ENCODE data around the gene TREH.
"Not testable (repeated sequence)": the region's sequence is repeated elsewhere in the genome, so short reads cannot be mapped to it uniquely, and the experiment has no call there.

Gene TREH, protein sequence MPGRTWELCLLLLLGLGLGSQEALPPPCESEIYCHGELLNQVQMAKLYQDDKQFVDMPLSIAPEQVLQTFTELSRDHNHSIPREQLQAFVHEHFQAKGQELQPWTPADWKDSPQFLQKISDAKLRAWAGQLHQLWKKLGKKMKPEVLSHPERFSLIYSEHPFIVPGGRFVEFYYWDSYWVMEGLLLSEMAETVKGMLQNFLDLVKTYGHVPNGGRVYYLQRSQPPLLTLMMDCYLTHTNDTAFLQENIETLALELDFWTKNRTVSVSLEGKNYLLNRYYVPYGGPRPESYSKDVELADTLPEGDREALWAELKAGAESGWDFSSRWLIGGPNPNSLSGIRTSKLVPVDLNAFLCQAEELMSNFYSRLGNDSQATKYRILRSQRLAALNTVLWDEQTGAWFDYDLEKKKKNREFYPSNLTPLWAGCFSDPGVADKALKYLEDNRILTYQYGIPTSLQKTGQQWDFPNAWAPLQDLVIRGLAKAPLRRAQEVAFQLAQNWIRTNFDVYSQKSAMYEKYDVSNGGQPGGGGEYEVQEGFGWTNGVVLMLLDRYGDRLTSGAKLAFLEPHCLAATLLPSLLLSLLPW

DNA sequence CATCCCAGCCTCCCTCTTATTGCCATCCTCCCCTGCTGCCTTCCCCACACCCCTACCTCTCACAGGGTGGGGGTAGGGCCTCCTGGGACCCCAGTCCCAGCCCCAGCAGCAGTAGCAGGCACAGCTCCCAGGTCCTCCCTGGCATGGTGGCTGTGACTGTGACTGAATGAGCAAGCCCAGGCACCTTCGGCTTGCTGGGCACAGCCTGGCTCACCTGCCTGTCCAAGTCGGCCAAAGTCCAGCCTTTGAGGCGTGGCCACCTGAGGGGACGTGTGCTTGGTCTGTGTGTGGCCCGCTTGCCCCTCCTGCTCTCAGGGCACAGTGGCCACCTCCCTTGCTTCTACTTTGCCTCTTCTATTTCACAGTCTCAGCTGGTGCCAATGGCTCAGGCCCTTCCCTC is at the start of gene TREH:
TREH (minus strand) TSS at position 168 of the 400 bp plus-strand sequence; CDS start at position 145, 23 bp downstream.
- DNase-seq: no peak

DNA sequence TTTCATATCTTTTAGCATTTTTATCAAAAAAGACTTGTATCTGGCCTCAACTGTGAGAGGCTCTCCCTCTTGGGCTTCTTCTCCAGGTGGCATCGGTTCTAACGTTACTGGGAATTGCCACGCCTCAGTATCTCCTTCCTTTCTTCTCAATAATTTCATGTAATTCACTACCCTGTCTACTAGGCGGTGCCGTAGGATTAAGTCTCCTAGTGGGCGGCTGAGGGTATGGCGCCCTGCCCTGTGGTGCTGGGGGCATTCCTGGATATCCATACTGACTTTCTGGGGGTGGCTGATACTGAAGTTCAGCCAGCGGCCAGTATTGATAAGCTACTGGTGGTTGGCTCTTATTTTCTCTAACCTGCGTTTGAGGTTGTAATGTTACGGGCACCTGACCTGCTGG is 48.7 kb upstream of the TREH start:
- not testable (repeated sequence) for DNase-seq

DNA sequence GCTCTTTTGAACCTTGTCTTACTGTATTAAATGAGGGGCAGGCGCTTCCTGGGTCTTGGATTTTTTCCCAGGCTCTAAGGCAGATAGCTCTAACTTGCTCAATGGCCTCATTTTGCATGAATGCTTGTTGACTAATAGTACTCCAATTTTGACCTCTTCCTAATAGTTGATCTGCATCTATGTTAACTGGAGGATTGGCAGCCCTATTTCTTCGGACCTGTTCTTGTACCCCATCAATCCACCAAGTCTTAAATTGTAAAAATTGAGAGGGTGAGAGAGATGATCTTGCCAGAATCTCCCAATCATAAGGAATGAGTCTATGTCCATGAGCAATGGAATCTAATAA is 48.2 kb upstream of the TREH start:
- not testable (repeated sequence) for DNase-seq

GRCh38 chr11:118727001-118727720 is 47.7 kb upstream of the TREH start:
- not testable (repeated sequence) for DNase-seq

DNA sequence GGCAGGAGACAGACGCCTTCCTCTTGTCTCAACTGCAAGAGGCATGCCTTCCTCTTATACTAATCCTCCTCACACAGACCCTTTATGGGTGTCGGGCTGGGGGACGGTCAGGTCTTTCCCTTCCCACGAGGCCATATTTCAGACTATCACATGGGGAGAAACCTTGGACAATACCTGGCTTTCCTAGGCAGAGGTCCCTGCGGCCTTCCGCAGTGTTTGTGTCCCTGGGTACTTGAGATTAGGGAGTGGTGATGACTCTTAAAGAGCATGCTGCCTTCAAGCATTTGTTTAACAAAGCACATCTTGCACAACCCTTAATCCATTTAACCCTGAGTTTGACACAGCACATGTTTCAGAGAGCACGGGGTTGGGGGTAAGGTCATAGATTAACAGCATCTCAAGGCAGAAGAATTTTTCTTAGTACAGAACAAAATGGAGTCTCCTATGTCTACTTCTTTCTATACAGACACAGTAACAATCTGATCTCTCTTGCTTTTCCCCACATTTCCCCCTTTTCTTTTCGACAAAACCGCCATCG is 42.1 kb upstream of the TREH start:
- DNase-seq: not testable (repeated sequence)

DNA sequence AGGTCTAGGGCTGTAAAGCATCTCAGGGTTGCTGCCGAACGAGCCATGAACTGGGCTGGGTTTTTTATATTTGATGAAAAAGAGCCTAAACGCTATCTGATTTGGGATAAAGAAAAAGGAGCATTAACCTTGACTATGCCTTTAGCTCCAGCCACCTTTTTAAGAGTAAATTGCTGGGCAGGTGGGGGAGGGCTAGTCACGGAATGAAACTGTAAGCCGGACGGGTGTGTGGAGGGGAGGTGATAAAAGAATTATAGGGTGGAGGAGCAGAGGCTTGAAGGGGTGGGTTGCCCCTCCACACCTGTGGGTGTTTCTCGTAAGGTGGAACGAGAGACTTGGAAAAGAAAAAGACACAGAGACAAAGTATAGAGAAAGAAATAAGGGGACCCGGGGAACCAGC is 41.3 kb upstream of the TREH start:
- DNase-seq: not testable (repeated sequence)

GRCh38 chr11:118720078-118720477 is 40.6 kb upstream of the TREH start:
- DNase-seq: not testable (repeated sequence)

- not testable (repeated sequence) for DNase-seq
These were observed 39.1 kb upstream of the TREH start for GRCh38 chr11:118718562-118718961.

DNA sequence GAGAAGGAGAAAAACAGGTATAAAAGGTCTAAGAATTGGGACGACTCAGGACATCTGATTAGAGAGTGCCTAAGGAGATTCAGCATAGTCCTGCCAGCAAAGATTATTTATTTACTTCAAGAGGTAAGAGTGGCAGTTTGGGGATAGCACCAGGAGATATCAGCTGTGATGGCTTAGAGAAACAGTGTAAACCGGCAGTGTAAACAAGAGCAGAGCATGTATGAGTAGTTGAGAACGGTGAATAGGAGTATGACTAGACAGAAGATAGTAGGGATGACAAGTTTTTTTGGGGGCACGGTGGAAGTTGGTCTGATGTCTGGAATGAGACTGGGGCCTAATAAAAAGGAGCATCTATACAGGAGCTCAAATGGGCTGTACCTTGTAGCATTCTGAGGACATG is 38.3 kb upstream of the TREH start:
- DNase-seq: not testable (repeated sequence)

- DNase-seq: not testable (repeated sequence)
These were observed 37.8 kb upstream of the TREH start for GRCh38 chr11:118717221-118717620.

DNA sequence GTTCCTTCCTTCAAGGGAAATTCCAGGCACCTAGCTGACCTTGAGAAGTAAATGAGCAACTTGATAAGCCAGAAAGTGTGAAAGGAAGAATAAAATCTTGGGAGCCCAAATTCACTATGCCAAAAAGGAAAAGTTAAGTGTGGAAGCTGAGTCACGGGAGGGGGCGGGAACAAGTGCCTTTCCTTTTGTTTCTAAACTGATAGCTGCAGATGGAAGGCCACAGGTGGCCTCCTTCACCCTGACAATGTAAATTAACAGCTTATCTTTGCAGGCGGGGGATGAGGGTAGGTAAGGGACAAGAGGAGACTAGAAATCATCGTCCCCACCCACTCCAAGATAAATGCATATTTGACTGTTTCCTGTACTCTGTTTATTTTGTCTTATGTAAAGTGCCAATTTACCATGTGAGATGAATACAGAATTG is 36.4 kb upstream of the TREH start:
- no peak for DNase-seq

DNA sequence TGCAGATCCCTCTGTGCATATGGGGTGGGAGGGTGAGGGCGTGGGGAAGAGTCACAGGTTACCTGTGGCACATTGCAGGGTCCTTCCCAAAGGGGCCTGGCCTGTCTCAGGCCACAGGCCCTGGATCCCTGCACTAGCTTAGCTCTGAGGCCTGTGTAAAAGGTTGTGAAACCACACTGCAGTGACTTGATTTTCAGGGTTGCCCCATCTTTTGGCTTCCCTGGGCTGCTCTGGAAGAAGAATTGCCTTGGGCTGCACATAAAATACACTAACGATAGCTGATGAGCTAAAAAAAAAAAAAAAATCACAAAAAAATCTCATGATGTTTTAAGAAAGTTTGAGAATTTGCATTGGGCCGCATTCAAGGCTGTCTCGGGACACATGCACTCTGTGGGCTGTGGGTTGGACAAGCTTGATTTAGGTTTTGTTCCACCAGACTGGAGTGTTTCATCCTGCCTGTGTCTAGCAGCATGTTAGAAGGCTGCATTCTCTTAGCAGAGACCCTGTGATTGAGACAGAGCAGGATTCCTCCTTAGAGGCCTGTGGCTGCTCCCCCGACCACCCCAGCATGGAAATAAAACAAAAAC is 35.9 kb upstream of the TREH start:
- DNase-seq: no peak

- no peak for DNase-seq
These were observed 35.4 kb upstream of the TREH start for GRCh38 chr11:118714816-118715215.

- DNase-seq: not testable (repeated sequence)
These were observed 35.0 kb upstream of the TREH start for GRCh38 chr11:118714416-118714815.

DNA sequence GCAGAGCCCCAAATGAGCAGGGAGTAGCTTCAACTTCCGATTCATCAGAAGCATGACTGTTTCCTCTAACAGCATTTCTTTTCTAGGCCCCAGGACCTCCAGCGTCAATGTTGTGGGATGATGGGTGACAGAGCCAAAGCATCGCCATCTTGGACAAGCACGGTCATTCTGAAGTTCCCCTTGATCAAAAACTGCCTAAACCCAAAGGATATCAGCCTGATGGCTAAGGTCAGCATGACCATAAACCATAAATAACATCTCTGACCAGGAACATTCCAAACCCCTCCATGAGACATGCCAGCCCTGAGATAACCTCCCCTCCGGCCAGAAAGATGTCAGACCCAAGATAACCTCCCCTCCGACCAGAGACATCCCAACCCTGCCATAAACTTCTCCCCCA is 28.8 kb upstream of the TREH start:
- no peak for DNase-seq

GRCh38 chr11:118706546-118706825 is 27.0 kb upstream of the TREH start:
- DNase-seq: no peak

- no peak for DNase-seq
These were observed 26.5 kb upstream of the TREH start for GRCh38 chr11:118705791-118706545.

- DNase-seq: no peak
These were observed 25.8 kb upstream of the TREH start for GRCh38 chr11:118705111-118705741.

- DNase-seq: no peak
These were observed 24.2 kb upstream of the TREH start for GRCh38 chr11:118703563-118704106.

DNA sequence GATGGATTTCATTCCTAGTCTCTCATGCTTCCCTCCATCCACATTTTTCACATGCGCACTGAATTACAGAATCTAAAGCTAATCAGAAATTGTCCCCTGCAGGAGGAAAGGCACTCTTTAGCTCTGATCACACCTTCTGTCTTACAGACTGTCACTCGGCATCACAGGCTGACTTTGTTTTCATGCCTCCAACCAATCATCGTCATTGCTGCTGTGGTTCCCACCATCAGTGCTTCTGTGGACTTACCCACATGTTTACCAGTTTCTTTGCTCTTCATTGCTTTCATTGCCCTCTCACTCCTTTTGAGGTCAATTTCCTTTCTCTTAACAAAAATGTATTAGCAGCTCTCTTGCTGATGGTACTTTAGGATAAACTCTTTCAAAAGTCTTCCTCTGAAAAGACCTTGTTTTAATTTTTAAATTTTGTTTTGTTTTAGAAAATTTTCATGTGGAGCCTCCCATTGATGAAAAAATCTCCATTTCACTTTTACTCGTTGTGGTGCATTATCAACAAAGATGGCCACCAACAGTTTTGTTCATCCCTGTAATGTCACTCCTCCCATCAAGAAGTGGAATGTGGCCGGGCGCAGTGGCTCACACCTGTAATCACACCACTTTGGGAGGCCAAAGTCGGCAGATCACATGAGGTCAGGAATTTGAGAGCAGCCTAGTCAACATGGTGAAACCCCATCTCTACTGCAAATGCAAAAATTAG is 20.2 kb upstream of the TREH start:
- no peak for DNase-seq

- DNase-seq: no peak
These were observed 17.9 kb upstream of the TREH start for GRCh38 chr11:118697346-118697745.

All from stimulated activated CD4-positive, alpha-beta T cell treated with anti-CD3 and anti-CD28 coated beads, Interleukin-12 subunit alpha, Interleukin-12 subunit beta, amount 100 ng/mL, for 4 hours (primary cell).